Measurements from ENCODE around the gene MCL1. TPM values are rescaled to one million over a fixed set of nuclear protein-coding genes. Genes with fewer than 3 reads are reported as not detected.
"Not testable (repeated sequence)": the region's sequence is repeated elsewhere in the genome, so short reads cannot be mapped to it uniquely, and the experiment has no call there.

Gene MCL1
- total RNA-seq, 4 donors from 2014 or later = 102 to 154 (median 140) TPM

GRCh38 chr1:150606463-150607142 is 27.2 kb upstream of the MCL1 start:
- Histone ChIP-seq H3K9me3 (no peaks in the 10 kb centered on the region), H3K4me1 (peaks cover 0 to 31% (median 8%) of the 10 kb centered on the region in 4 donors), H3K27me3 (no peaks in the 10 kb centered on the region), H3K4me3 (no peak overlapping the region), H3K27ac (peak overlapping the region in 1 of 4 donors; percentile 2), H3K36me3 (no peaks in the 10 kb centered on the region)
- peak in 1 of 3 donors; percentile 44 for DNase-seq
- TF ChIP-seq, protein P1, sequence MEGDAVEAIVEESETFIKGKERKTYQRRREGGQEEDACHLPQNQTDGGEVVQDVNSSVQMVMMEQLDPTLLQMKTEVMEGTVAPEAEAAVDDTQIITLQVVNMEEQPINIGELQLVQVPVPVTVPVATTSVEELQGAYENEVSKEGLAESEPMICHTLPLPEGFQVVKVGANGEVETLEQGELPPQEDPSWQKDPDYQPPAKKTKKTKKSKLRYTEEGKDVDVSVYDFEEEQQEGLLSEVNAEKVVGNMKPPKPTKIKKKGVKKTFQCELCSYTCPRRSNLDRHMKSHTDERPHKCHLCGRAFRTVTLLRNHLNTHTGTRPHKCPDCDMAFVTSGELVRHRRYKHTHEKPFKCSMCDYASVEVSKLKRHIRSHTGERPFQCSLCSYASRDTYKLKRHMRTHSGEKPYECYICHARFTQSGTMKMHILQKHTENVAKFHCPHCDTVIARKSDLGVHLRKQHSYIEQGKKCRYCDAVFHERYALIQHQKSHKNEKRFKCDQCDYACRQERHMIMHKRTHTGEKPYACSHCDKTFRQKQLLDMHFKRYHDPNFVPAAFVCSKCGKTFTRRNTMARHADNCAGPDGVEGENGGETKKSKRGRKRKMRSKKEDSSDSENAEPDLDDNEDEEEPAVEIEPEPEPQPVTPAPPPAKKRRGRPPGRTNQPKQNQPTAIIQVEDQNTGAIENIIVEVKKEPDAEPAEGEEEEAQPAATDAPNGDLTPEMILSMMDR (IDR thresholded peaks at IDR 0.05) = no peak
- TF ChIP-seq POLR2A (IDR thresholded peaks at IDR 0.05) = no peak

- not testable (repeated sequence) for H3K4me3 ChIP-seq, H3K9me3 ChIP-seq, H3K27me3 ChIP-seq, H3K36me3 ChIP-seq
- Histone ChIP-seq H3K4me1 (peaks cover 0 to 19% (median 3%) of the 10 kb centered on the region in 4 donors), H3K27ac (peak overlapping the region in 1 of 4 donors; percentile 81)
- DNase-seq = peak in 1 of 3 donors; percentile 25
Observed at GRCh38 chr1:150605451-150605731, 26.0 kb upstream of the MCL1 start.

- Histone ChIP-seq H3K27ac (peak overlapping the region in 3 of 4 donors; percentile 69 to 81 (median 75)), H3K4me3 (no peak overlapping the region), H3K4me1 (peaks cover 0 to 11% (median 3%) of the 10 kb centered on the region in 4 donors), H3K36me3 (peaks cover 0 to 10% (median 0%) of the 10 kb centered on the region in 3 donors), H3K9me3 (no peaks in the 10 kb centered on the region), H3K27me3 (no peaks in the 10 kb centered on the region)
- TF ChIP-seq POLR2A (IDR thresholded peaks at IDR 0.05) = no peak
- TF ChIP-seq, protein P1 (IDR thresholded peaks at IDR 0.05) = no peak
- no peak for DNase-seq
Observed at GRCh38 chr1:150604226-150604588, 24.8 kb upstream of the MCL1 start.

- Histone ChIP-seq H3K27ac (peak overlapping the region in 2 of 4 donors; percentile 69 to 81), H3K27me3 (no peaks in the 10 kb centered on the region), H3K9me3 (no peaks in the 10 kb centered on the region), H3K36me3 (peaks cover 0 to 10% (median 0%) of the 10 kb centered on the region in 3 donors), H3K4me1 (peaks cover 0 to 11% (median 3%) of the 10 kb centered on the region in 4 donors), H3K4me3 (no peak overlapping the region)
- DNase-seq = peak in 1 of 3 donors; percentile 31
- TF ChIP-seq, protein P1 (IDR thresholded peaks at IDR 0.05) = no peak
- no peak for TF ChIP-seq POLR2A (IDR thresholded peaks at IDR 0.05)
Observed at GRCh38 chr1:150603711-150604110, 24.3 kb upstream of the MCL1 start.

- peak in 1 of 3 donors; percentile 34 for DNase-seq
- peaks cover 0 to 10% (median 0%) of the 10 kb centered on the region in 3 donors for H3K36me3 ChIP-seq
Observed at GRCh38 chr1:150602372-150602771, 23.0 kb upstream of the MCL1 start.

DNA sequence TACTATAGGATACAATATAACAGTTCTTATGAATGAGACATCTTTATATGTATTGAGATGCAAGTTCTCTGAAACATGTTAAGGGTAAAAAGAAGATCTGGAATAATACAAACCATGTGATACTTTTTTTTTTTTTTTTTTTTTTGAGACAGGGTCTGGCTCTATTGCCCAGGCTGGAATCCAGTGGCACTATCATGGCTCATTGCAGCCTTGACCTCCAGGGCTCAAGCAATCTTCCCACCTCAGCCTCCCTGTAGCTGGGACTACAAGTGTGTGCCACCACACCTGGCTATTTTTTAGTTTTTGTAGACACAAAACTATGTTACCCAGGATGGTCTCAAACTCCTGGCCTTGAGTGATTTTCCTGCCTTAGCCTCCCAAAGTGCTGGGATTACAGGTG is 22.1 kb upstream of the MCL1 start:
- no peak for TF ChIP-seq POLR2A (IDR thresholded peaks at IDR 0.05)
- TF ChIP-seq, protein P1 (IDR thresholded peaks at IDR 0.05) = no peak
- peaks cover 0 to 10% (median 0%) of the 10 kb centered on the region in 3 donors for H3K36me3 ChIP-seq
- no peaks in the 10 kb centered on the region for H3K9me3 ChIP-seq
- DNase-seq = peak in 1 of 3 donors; percentile 9
- H3K27ac ChIP-seq = no peak overlapping the region
- H3K4me3 ChIP-seq = no peak overlapping the region
- H3K27me3 ChIP-seq = no peaks in the 10 kb centered on the region
- H3K4me1 ChIP-seq = peaks cover 0 to 12% (median 3%) of the 10 kb centered on the region in 4 donors

More at GRCh38 chr1:150602372-150602771, 23.0 kb upstream of the MCL1 start:
- H3K9me3 ChIP-seq, H3K27me3 ChIP-seq, H3K4me3 ChIP-seq, H3K27ac ChIP-seq: not testable (repeated sequence)
- H3K4me1 ChIP-seq = peaks cover 0 to 11% (median 3%) of the 10 kb centered on the region in 4 donors

- not testable (repeated sequence) for H3K4me3 ChIP-seq, H3K9me3 ChIP-seq, H3K27ac ChIP-seq, H3K27me3 ChIP-seq
- peak in 2 of 3 donors; percentile 4 to 41 for DNase-seq
- Histone ChIP-seq H3K4me1 (peaks cover 0 to 11% (median 0%) of the 10 kb centered on the region in 4 donors), H3K36me3 (peaks cover 0 to 10% (median 0%) of the 10 kb centered on the region in 3 donors)
Observed at GRCh38 chr1:150598346-150598745, 18.9 kb upstream of the MCL1 start.
